ENCODE results near the gene WNT7A.

Gene WNT7A

GRCh38 chr3:13852638-13853009, 27.2 kb downstream of the WNT7A start:
- no peak for DNase-seq (ENCODE audit: low read depth)
- no peak overlapping the region for H3K4me3 ChIP-seq (ENCODE audit: low read depth, low read length)
- no peak for TF ChIP-seq CTCF (conservative IDR thresholded peaks at IDR 0.05; ENCODE audit: low read depth, low read length)

- DNase-seq (ENCODE audit: low read depth): no peak
- no peak for TF ChIP-seq CTCF (conservative IDR thresholded peaks at IDR 0.05; ENCODE audit: low read depth, low read length)
- H3K4me3 ChIP-seq (ENCODE audit: low read depth, low read length): no peak overlapping the region
These were observed 27.8 kb downstream of the WNT7A start for GRCh38 chr3:13851997-13852637.

GRCh38 chr3:13851091-13851849, 28.6 kb downstream of the WNT7A start:
- no peak overlapping the region for H3K4me3 ChIP-seq (ENCODE audit: low read depth, low read length)
- no peak for TF ChIP-seq CTCF (conservative IDR thresholded peaks at IDR 0.05; ENCODE audit: low read depth, low read length)
- DNase-seq (ENCODE audit: low read depth): no peak

GRCh38 chr3:13850161-13850945, 29.5 kb downstream of the WNT7A start:
- TF ChIP-seq CTCF (conservative IDR thresholded peaks at IDR 0.05; ENCODE audit: low read depth, low read length): no peak
- DNase-seq (ENCODE audit: low read depth): no peak
- H3K4me3 ChIP-seq (ENCODE audit: low read depth, low read length): no peak overlapping the region

GRCh38 chr3:13849018-13849417, 30.9 kb downstream of the WNT7A start:
- DNase-seq (ENCODE audit: low read depth): no peak
- H3K4me3 ChIP-seq (ENCODE audit: low read depth, low read length): no peak overlapping the region
- no peak for TF ChIP-seq CTCF (conservative IDR thresholded peaks at IDR 0.05; ENCODE audit: low read depth, low read length)

- DNase-seq (ENCODE audit: low read depth): no peak
- no peak for TF ChIP-seq CTCF (conservative IDR thresholded peaks at IDR 0.05; ENCODE audit: low read depth, low read length)
- no peak overlapping the region for H3K4me3 ChIP-seq (ENCODE audit: low read depth, low read length)
These were observed 32.9 kb downstream of the WNT7A start for GRCh38 chr3:13846716-13847570.

Data from choroid plexus epithelial cell (primary cell).